HepG2 (cell line): ENCODE measurements around the gene NDST1. TPM values are rescaled to one million over a fixed set of nuclear protein-coding genes. Genes with fewer than 3 reads are reported as not detected.

Source experiments
- ATAC-seq: fragments of 200-7000 bp; cut with Tn5 transposase; 3 replicates; pipeline ENCODE4 v1.9.1; 2020; ENCODE audit warnings: mild to moderate bottlenecking, moderate library complexity
- BruUV-seq: library from RNA; stranded (reverse); fragments of 400-500 nt; replicated peaks from 2 replicates; lab custom pipeline; 2021; lab: Mats Ljungman, UMichigan
- CTCF ChIA-PET: fragments of 300-600 bp; formaldehyde crosslinking; extraction: SDS; loops from one replicate; lab custom pipeline; 2021; ENCODE audit warnings: low total read pairs, inconsistent platforms, low intra/inter-chr PET ratio; lab: Yijun Ruan, JAX
- POLR2A ChIA-PET: fragments of 350-600 bp; sonication (Branson Sonifier 250); formaldehyde crosslinking; loops from one replicate; lab custom pipeline; 2020; ENCODE audit warnings: antibody characterized with exemption, inconsistent platforms; lab: Yijun Ruan, JAX
- DNase-seq: peaks from one replicate; pipeline ENCODE4 v3.0.0-alpha.2; 2015; ENCODE audit warnings: low spot score
- FAIRE-seq: peaks from 3 replicates; lab custom pipeline; 2011; peaks lifted over from hg19 to GRCh38; lab: Jason Lieb, UNC
- H2AFZ ChIP-seq: one replicate; pipeline ENCODE4 v1.6.1; 2011; ENCODE audit warnings: low read length, inconsistent platforms
- H3K27ac ChIP-seq: fragments of 300-600 bp; 3 replicates; pipeline ENCODE4 v1.8.0; 2011; ENCODE audit warnings: mixed run types, mild to moderate bottlenecking, mixed read lengths, low read length, inconsistent platforms; ENCODE audit not compliant: insufficient read depth; ENCODE audit errors: extremely low read length
- H3K27me3 ChIP-seq, 2 experiments: fragments of 200-600 bp in 1 of 2; 2 replicates in 1 of 2; 3 replicates in 1 of 2; pipeline versions ENCODE4 v1.6.0 to v1.8.0; 2011; ENCODE audit warnings: low read length in 2 of 2, mild to moderate bottlenecking in 2 of 2, moderate library complexity in 2 of 2, inconsistent platforms in 1 of 2; ENCODE audit not compliant: insufficient read depth in 2 of 2, control insufficient read depth in 1 of 2
- H3K36me3 ChIP-seq, 2 experiments: fragments of 200-600 bp in 1 of 2; replicated peaks in 1 of 2; 2 replicates in 1 of 2; 3 replicates in 1 of 2; pipeline versions ENCODE4 v1.5.1 to v1.8.0; 2011; ENCODE audit warnings: low read length in 2 of 2, inconsistent platforms in 1 of 2; ENCODE audit not compliant: insufficient read depth in 2 of 2, control insufficient read depth in 1 of 2
- H3K4me1 ChIP-seq: 2 replicates; pipeline ENCODE4 v1.5.1; 2012; ENCODE audit warnings: low read length, inconsistent platforms; ENCODE audit not compliant: insufficient read depth
- H3K4me2 ChIP-seq: 2 replicates; pipeline ENCODE4 v1.6.0; 2011; ENCODE audit warnings: low read depth, low read length, inconsistent platforms
- H3K4me3 ChIP-seq, 3 experiments: fragments of 200-600 bp in 1 of 3; sonication (generic), shearing (Covaris generic) in 1 of 3; replicated peaks in 1 of 3; 2 replicates each; pipeline ENCODE4 v1.5.1; 2011 to 2016; ENCODE audit warnings: low read length in 3 of 3, inconsistent platforms in 2 of 3, low read depth in 2 of 3, mild to moderate bottlenecking in 2 of 3, control low read depth in 1 of 3, mixed read lengths in 1 of 3; ENCODE audit not compliant: insufficient read depth in 1 of 3
- H3K79me2 ChIP-seq: one replicate; pipeline ENCODE4 v1.6.1; 2011; ENCODE audit warnings: low read length, inconsistent platforms; ENCODE audit not compliant: insufficient read depth
- H3K9ac ChIP-seq: 2 replicates; pipeline ENCODE4 v1.6.0; 2011; ENCODE audit warnings: mild to moderate bottlenecking, low read depth, low read length, inconsistent platforms; ENCODE audit not compliant: insufficient read depth
- H3K9me3 ChIP-seq: 2 replicates; pipeline ENCODE4 v1.5.1; 2012; ENCODE audit warnings: mild to moderate bottlenecking, low read length
- H4K20me1 ChIP-seq: 2 replicates; pipeline ENCODE4 v1.6.0; 2011; ENCODE audit warnings: inconsistent platforms, mild to moderate bottlenecking, low read length, moderate library complexity; ENCODE audit not compliant: insufficient read depth
- GATA4 ChIP-seq: sonication (generic); IDR thresholded peaks from 2 replicates; pipeline ENCODE4 v1.6.1; 2016; ENCODE audit warnings: antibody characterized with exemption, low read depth, borderline replicate concordance
- KDM5B ChIP-seq: sonication (generic); formaldehyde crosslinking; IDR thresholded peaks from 2 replicates; pipeline ENCODE4 v1.4.0; 2020; ENCODE audit warnings: missing genetic modification reagents, mild to moderate bottlenecking, borderline replicate concordance
- WGBS: methylation state at CpG from one replicate; pipeline ENCODE4 v1.1.6; 2017; ENCODE audit warnings: low lambda C conversion rate; 5-methylcytosine and 5-hydroxymethylcytosine counted together
- in situ Hi-C: cut with HindIII; loops from 2 replicates; pipeline ENCODE4 v1.10.0; 2017; ENCODE audit warnings: low pct_unique_long_range_greater_than_20kb; ENCODE audit not compliant: extremely low pct_ligation_motif_present
- intact Hi-C: fragments of 100-400 bp; cut with micrococcal nuclease; formaldehyde crosslinking; loops from one replicate; pipeline ENCODE4 v1.10.0; 2022; ENCODE audit not compliant: unreplicated experiment
- polyA plus RNA-seq, 8 experiments: library from polyadenylated mRNA; depleted of rRNA in 3 of 8; stranded (reverse) in 7 of 8; unstranded in 1 of 8; fragments of >200 nt; fragmentation: Illumina TruSeq in 4 of 8; extraction: Trizol in 4 of 8; gene quantifications; 2 replicates each; pipeline versions ENCODE4 v1.2.1 to v1.2.3, GENCODE V29; 2011 to 2016; ENCODE audit warnings: low read depth in 4 of 8, missing spikeins in 1 of 8, mixed read lengths in 1 of 8; ENCODE audit not compliant: insufficient read depth in 1 of 8
- total RNA-seq, 5 experiments: library from RNA; depleted of rRNA; stranded (reverse); fragments of >200 nt; fragmentation: Illumina TruSeq; extraction: Trizol; gene quantifications; 2 replicates each; pipeline ENCODE4 v1.2.3, GENCODE V29; 2016; ENCODE audit warnings: low read depth in 1 of 5
- TF ChIP-seq, protein P1 (sequence below): sonication (generic); formaldehyde crosslinking; IDR thresholded peaks from 2 replicates; pipeline ENCODE4 v1.9.0; 2022; ENCODE audit warnings: missing genetic modification reagents, mild to moderate bottlenecking, borderline replicate concordance
- TF ChIP-seq, protein P2 (sequence below): sonication (generic); formaldehyde crosslinking; IDR thresholded peaks from 2 replicates; pipeline ENCODE4 v1.5.1; 2020; ENCODE audit warnings: mild to moderate bottlenecking, missing genetic modification reagents, moderate library complexity
- TF ChIP-seq, protein P3 (sequence below): sonication (generic); formaldehyde crosslinking; IDR thresholded peaks from 2 replicates; pipeline ENCODE4 v1.4.0; 2020; ENCODE audit warnings: missing genetic modification reagents, borderline replicate concordance
- TF ChIP-seq, protein P4 (sequence below): sonication (generic); formaldehyde crosslinking; IDR thresholded peaks from 2 replicates; pipeline ENCODE4 v1.5.1; 2020; ENCODE audit warnings: missing genetic modification reagents, mild to moderate bottlenecking, borderline replicate concordance

NDST1 gene
- total and polyA plus RNA-seq, 2 of the 13 experiments (the other 11 are each of a cell fraction or from before 2014, with no cell fraction given), result 23.8 to 26.2 TPM

DNA sequence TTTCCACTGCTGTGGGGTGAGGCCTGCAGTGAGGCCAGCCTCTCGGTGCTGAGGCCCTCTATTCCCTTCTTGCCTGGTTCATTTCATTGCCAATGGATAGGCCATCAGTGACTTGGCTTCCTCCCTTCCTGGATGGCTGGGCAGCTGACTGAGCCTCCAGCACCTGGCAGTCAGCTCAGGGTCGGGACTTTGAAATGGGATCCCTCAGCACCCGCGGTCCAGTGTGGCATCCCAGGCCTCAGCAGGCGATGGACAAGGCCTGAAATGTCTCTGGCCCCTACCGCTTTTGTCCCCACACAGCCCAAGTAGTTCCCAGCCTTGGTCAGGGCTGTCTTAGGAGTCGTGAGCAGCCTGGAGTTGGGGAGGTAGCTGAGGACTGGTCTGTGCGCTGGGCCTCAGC lies 17.2 kb downstream of the NDST1 start:
- in situ Hi-C loops (no loop called here), intact Hi-C loops (no loop called here)
- Histone ChIP-seq H3K9me3 (no peaks in the 10 kb centered on the region), H3K4me2 (no peak overlapping the region), H3K4me3 (no peak overlapping the region), H4K20me1 (no peaks in the 10 kb centered on the region), H2AFZ (no peak overlapping the region), H3K27me3 (no peaks in the 10 kb centered on the region), H3K36me3 (peaks cover 11 to 58% of the 10 kb centered on the region in 2 experiments; a peak in 3 of 5 replicates), H3K79me2 (peaks cover 45% of the 10 kb centered on the region), H3K9ac (no peak overlapping the region), H3K27ac (no peak overlapping the region), H3K4me1 (peaks cover 74% of the 10 kb centered on the region)
- no peak for ATAC-seq
- 100% methylated on average over 1 of the region's 8 CpGs for WGBS
- no peak for FAIRE-seq
- TF ChIP-seq GATA4 (no peak), KDM5B (CRISPR knock-in tag) (0 out of 2 replicates have a peak, but pooled peaks have one; percentile 31)
- TF ChIP-seq, protein P1, sequence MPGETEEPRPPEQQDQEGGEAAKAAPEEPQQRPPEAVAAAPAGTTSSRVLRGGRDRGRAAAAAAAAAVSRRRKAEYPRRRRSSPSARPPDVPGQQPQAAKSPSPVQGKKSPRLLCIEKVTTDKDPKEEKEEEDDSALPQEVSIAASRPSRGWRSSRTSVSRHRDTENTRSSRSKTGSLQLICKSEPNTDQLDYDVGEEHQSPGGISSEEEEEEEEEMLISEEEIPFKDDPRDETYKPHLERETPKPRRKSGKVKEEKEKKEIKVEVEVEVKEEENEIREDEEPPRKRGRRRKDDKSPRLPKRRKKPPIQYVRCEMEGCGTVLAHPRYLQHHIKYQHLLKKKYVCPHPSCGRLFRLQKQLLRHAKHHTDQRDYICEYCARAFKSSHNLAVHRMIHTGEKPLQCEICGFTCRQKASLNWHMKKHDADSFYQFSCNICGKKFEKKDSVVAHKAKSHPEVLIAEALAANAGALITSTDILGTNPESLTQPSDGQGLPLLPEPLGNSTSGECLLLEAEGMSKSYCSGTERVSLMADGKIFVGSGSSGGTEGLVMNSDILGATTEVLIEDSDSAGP (CRISPR knock-in tag), result 0 out of 2 replicates have a peak, but pooled peaks have one; percentile 21
- TF ChIP-seq, protein P2, sequence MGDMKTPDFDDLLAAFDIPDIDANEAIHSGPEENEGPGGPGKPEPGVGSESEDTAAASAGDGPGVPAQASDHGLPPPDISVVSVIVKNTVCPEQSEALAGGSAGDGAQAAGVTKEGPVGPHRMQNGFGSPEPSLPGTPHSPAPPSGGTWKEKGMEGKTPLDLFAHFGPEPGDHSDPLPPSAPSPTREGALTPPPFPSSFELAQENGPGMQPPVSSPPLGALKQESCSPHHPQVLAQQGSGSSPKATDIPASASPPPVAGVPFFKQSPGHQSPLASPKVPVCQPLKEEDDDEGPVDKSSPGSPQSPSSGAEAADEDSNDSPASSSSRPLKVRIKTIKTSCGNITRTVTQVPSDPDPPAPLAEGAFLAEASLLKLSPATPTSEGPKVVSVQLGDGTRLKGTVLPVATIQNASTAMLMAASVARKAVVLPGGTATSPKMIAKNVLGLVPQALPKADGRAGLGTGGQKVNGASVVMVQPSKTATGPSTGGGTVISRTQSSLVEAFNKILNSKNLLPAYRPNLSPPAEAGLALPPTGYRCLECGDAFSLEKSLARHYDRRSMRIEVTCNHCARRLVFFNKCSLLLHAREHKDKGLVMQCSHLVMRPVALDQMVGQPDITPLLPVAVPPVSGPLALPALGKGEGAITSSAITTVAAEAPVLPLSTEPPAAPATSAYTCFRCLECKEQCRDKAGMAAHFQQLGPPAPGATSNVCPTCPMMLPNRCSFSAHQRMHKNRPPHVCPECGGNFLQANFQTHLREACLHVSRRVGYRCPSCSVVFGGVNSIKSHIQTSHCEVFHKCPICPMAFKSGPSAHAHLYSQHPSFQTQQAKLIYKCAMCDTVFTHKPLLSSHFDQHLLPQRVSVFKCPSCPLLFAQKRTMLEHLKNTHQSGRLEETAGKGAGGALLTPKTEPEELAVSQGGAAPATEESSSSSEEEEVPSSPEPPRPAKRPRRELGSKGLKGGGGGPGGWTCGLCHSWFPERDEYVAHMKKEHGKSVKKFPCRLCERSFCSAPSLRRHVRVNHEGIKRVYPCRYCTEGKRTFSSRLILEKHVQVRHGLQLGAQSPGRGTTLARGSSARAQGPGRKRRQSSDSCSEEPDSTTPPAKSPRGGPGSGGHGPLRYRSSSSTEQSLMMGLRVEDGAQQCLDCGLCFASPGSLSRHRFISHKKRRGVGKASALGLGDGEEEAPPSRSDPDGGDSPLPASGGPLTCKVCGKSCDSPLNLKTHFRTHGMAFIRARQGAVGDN (CRISPR knock-in tag), result peak; percentile 41; the same call in 1 of the 2 replicates
- TF ChIP-seq, protein P3, sequence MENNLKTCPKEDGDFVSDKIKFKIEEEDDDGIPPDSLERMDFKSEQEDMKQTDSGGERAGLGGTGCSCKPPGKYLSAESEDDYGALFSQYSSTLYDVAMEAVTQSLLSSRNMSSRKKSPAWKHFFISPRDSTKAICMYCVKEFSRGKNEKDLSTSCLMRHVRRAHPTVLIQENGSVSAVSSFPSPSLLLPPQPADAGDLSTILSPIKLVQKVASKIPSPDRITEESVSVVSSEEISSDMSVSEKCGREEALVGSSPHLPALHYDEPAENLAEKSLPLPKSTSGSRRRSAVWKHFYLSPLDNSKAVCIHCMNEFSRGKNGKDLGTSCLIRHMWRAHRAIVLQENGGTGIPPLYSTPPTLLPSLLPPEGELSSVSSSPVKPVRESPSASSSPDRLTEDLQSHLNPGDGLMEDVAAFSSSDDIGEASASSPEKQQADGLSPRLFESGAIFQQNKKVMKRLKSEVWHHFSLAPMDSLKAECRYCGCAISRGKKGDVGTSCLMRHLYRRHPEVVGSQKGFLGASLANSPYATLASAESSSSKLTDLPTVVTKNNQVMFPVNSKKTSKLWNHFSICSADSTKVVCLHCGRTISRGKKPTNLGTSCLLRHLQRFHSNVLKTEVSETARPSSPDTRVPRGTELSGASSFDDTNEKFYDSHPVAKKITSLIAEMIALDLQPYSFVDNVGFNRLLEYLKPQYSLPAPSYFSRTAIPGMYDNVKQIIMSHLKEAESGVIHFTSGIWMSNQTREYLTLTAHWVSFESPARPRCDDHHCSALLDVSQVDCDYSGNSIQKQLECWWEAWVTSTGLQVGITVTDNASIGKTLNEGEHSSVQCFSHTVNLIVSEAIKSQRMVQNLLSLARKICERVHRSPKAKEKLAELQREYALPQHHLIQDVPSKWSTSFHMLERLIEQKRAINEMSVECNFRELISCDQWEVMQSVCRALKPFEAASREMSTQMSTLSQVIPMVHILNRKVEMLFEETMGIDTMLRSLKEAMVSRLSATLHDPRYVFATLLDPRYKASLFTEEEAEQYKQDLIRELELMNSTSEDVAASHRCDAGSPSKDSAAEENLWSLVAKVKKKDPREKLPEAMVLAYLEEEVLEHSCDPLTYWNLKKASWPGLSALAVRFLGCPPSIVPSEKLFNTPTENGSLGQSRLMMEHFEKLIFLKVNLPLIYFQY (CRISPR knock-in tag), result no peak
- TF ChIP-seq, protein P4, sequence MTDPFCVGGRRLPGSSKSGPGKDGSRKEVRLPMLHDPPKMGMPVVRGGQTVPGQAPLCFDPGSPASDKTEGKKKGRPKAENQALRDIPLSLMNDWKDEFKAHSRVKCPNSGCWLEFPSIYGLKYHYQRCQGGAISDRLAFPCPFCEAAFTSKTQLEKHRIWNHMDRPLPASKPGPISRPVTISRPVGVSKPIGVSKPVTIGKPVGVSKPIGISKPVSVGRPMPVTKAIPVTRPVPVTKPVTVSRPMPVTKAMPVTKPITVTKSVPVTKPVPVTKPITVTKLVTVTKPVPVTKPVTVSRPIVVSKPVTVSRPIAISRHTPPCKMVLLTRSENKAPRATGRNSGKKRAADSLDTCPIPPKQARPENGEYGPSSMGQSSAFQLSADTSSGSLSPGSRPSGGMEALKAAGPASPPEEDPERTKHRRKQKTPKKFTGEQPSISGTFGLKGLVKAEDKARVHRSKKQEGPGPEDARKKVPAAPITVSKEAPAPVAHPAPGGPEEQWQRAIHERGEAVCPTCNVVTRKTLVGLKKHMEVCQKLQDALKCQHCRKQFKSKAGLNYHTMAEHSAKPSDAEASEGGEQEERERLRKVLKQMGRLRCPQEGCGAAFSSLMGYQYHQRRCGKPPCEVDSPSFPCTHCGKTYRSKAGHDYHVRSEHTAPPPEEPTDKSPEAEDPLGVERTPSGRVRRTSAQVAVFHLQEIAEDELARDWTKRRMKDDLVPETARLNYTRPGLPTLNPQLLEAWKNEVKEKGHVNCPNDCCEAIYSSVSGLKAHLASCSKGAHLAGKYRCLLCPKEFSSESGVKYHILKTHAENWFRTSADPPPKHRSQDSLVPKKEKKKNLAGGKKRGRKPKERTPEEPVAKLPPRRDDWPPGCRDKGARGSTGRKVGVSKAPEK (CRISPR knock-in tag), result no peak
- ChIA-PET POLR2A (interaction anchor here (3.7 to 6.3 kb wide), 2 partner anchors 16 to 39 kb away, joined by 39 to 86 read pairs; no protein-coding TSS in a partner anchor), CTCF (no interaction called here)
- DNase-seq, result no peak
- BruUV-seq, result no TSS peak
